Superior temporal gyrus (tissue), 1 donor: ENCODE results near the gene FARP2.
"Not testable (repeated sequence)": the region's sequence is repeated elsewhere in the genome, so short reads cannot be mapped to it uniquely, and the experiment has no call there.

Source experiments
- DNase-seq: peaks from one replicate; pipeline ENCODE4 v3.0.0-alpha.2; 2016; ENCODE audit errors: extremely low spot score

FARP2 gene

GRCh38 chr2:241368643-241369042 lies 12.6 kb downstream of the FARP2 start:
- no peak for DNase-seq

- no peak for DNase-seq
These were observed 16.4 kb downstream of the FARP2 start for GRCh38 chr2:241372361-241372992.

GRCh38 chr2:241373446-241373845 lies 17.4 kb downstream of the FARP2 start:
- DNase-seq: no peak

- DNase-seq: not testable (repeated sequence)
These were observed 17.8 kb downstream of the FARP2 start for GRCh38 chr2:241373906-241374305.

DNA sequence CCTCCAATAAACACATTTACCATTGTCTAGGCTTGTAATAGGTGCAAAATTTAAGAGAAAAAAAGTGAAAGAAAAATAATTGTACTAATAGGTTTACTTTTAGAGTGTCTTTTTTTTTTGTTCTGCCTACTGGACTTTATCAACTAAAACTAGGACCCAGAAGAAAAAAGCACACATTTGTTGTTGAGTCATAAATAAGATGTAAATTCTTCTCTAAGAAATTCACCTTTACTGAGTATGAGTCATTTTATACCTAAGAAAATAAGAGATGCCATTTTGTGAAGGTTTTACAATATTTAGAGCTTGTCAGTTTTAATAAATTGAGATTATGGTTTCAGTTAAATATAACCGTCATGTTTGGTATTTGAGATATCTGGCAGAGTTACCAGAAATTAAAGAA lies 19.2 kb downstream of the FARP2 start:
- DNase-seq: no peak

GRCh38 chr2:241376808-241377207 lies 20.7 kb downstream of the FARP2 start:
- no peak for DNase-seq

DNA sequence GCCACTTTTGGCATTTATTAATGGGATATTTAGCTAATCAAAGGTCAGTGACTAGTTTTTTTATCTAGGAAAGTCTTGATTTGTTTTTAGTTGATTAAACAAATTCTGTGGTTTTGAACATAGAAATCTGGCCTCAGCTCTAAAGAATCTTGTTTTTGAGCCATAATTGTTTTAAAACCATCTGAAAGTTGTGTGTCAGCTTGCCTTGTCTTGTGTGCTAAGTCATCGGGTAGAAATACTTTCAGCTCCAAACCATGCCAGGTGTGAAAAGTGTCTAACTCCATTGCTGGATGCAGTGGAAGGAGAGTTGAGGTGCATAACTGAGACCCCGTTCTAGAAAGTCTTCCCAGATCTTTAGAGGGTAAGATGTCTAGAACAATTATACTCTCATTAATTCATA lies 22.7 kb downstream of the FARP2 start:
- DNase-seq: no peak

GRCh38 chr2:241379481-241380480 lies 23.7 kb downstream of the FARP2 start:
- DNase-seq: no peak

DNA sequence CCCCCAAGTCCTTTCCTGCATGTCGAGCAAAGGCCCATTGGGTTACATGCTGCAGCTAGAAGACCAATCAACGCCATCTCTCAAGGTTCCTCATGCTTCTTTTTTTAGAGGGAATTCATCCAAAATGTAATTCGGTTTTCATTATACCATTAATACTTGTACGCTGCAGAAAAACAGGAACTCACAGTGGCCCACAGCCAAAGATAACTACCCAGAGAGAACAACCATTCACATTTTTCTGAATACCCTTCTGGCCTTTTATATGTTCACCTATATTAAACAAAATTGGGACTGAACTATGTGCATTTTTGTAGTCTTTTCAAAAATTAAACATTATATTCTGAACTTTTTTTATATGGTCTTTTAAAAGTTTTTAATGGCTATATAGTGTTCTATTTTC lies 25.8 kb downstream of the FARP2 start:
- no peak for DNase-seq

DNA sequence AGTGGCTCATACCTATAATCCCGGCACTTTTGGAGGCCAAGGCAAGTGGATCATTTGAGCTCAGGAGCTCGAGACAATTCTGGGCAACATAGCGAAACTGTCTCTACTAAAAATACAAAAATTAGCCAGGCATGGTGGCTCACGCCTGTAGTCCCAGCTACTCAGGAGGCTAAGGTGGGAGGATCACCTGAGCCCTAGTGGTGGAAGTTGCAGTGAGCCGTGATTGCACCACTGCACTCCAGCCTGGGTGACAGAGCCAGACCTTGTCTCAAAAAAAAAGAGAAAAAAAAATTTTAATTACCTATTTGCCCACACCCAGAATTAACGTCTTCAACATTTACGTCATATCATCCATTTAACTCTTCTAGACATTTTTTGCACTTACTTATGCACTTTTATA lies 29.4 kb downstream of the FARP2 start:
- not testable (repeated sequence) for DNase-seq

DNA sequence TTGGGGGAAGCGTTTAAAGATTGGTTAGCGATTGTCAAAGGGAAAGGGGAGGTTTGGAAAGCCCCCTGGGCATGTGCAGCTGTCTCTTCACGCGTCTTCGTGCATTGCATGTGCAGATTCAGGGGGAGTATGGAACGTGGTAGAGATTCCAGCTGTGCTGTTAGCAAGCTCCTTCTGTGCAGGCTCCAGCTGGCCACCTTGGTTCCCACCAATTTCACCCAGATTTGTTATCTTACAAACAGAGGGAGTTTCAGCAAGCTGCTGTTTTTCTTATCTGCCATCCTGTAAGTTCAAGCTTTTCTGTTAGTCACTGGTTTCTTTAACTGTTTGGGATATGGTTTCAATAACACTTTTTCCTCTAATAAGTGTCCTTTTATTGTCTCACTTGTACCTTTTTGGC lies 30.4 kb downstream of the FARP2 start:
- no peak for DNase-seq

- no peak for DNase-seq
These were observed 33.6 kb downstream of the FARP2 start for GRCh38 chr2:241389697-241390096.

- no peak for DNase-seq
These were observed 34.5 kb downstream of the FARP2 start for GRCh38 chr2:241390301-241391206.

DNA sequence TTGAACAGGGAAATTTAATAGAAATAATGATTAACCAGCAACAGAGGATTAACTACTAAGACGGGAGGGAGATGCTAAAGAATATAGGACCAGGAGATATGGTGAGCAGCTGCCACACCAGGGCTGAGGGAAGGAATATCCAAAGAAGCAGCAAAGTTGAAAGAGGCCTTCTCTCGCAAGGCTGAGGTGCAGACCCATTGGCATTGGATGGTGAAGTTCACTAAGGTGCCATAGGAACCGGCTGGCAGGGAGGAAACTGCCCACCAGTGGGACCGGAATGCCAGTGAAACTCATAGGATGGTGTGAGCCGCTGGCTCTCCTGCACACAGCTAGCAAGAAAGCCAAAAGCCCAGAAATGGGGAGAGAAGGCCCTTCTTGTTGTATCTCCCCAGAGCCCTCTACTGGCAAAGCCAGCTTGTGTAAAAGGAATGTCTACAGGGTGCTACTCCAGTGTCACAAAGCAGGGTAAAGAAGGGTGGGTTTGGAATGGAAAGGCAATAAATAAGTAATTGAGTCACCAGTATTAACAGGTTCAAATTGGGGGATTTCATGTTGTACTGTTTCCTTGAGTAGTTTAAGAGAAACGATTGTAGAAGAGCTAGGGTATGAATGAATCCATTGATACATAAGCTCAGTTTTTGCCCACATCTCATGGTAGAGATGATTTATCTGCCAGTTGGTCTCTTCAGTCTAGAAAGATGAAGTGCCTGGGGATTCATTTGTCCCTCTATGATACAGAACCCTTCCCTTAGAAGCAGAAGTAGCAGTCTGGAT lies 36.0 kb downstream of the FARP2 start:
- peak; percentile 70 for DNase-seq

- DNase-seq: not testable (repeated sequence)
These were observed 36.7 kb downstream of the FARP2 start for GRCh38 chr2:241392753-241393152.

- DNase-seq: no peak
These were observed 37.6 kb downstream of the FARP2 start for GRCh38 chr2:241393524-241394196.

DNA sequence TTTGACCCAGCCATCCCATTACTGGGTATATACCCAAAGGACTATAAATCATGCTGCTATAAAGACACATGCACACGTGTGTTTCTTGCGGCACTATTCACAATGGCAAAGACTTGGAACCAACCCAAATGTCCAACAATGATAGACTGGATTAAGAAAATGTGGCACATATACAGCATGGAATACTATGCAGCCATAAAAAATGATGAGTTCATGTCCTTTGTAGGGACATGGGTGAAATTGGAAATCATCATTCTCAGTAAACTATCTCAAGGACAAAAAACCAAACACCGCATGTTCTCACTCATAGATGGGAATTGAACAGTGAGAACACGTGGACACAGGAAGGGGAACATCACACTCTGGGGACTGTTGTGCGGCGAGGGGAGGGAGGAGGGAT lies 40.7 kb downstream of the FARP2 start:
- DNase-seq: not testable (repeated sequence)

- DNase-seq: no peak
These were observed 44.1 kb downstream of the FARP2 start for GRCh38 chr2:241399941-241400922.

DNA sequence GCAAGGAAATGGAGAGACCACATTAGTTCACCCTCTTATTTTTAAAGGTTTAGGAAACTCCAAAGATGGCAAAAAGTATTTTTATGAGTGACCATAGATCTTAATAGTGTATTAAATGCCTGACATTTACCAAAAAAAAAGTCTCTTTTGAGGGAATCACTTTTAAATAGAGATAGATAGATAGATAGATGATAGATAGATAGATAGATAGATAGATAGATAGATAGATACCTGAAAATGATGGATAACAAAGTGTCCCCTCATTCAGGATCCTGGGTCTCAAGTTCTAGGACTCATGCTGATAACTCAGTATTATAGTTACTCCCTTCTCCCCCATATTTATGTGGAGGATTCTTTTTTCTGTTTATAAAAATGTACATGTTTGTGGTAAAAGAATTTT lies 52.8 kb downstream of the FARP2 start:
- no peak for DNase-seq
